Osteoblast (primary cell): ENCODE measurements around the gene USHBP1. TPM values are rescaled to one million over a fixed set of nuclear protein-coding genes. Genes with fewer than 3 reads are reported as not detected.
A peak's percentile ranks its signal among the peaks of the same experiment; 100 is the strongest.

Source experiments
- DNase-seq: peaks from one replicate; pipeline ENCODE4 v3.0.0; 2011; ENCODE audit warnings: low spot score, mixed read lengths; ENCODE audit not compliant: insufficient read length; ENCODE audit errors: missing footprints
- H2AFZ ChIP-seq: 2 replicates; pipeline ENCODE4 v1.6.0; 2011; ENCODE audit warnings: mild to moderate bottlenecking, low read length
- H3K27ac ChIP-seq: 2 replicates; pipeline ENCODE4 v1.5.1; 2011; ENCODE audit warnings: mild to moderate bottlenecking, low read depth, low read length, moderate library complexity
- H3K27me3 ChIP-seq: 2 replicates; pipeline ENCODE4 v1.6.0; 2012; ENCODE audit warnings: mild to moderate bottlenecking, control low read depth, inconsistent platforms, low read length, moderate library complexity; ENCODE audit not compliant: insufficient read depth
- H3K36me3 ChIP-seq: 2 replicates; pipeline ENCODE4 v1.5.1; 2011; ENCODE audit warnings: mild to moderate bottlenecking, low read length, control low read depth, moderate library complexity; ENCODE audit not compliant: insufficient read depth
- H3K4me1 ChIP-seq: 2 replicates; pipeline ENCODE4 v1.5.1; 2011; ENCODE audit warnings: mild to moderate bottlenecking, low read length, control low read depth, moderate library complexity; ENCODE audit not compliant: insufficient read depth
- H3K4me2 ChIP-seq: 2 replicates; pipeline ENCODE4 v1.6.0; 2011; ENCODE audit warnings: mild to moderate bottlenecking, low read length; ENCODE audit not compliant: insufficient read depth
- H3K4me3 ChIP-seq: fragments of 200-600 bp; sonication (generic); 3 replicates; pipeline ENCODE4 v1.5.1; 2012; ENCODE audit warnings: mild to moderate bottlenecking, low read length, inconsistent platforms; ENCODE audit not compliant: insufficient read depth
- H3K79me2 ChIP-seq: 2 replicates; pipeline ENCODE4 v1.6.0; 2012; ENCODE audit warnings: mild to moderate bottlenecking, low read length, control low read depth, inconsistent platforms; ENCODE audit not compliant: insufficient read depth
- H3K9me3 ChIP-seq: 2 replicates; pipeline ENCODE4 v1.5.1; 2011; ENCODE audit warnings: low read depth, low read length, control low read depth
- H4K20me1 ChIP-seq: 2 replicates; pipeline ENCODE4 v1.6.0; 2012; ENCODE audit warnings: mild to moderate bottlenecking, low read length, control low read depth; ENCODE audit not compliant: insufficient read depth
- CTCF ChIP-seq: IDR thresholded peaks from 2 replicates; pipeline ENCODE4 v1.5.1; 2011; ENCODE audit warnings: mild to moderate bottlenecking, low read depth, low read length, moderate library complexity; ENCODE audit errors: extremely low read depth
- total RNA-seq: library from RNA; depleted of rRNA; stranded (reverse); fragments of >200 nt; gene quantifications from 2 replicates; pipeline ENCODE4 v1.2.3, GENCODE V29; 2012

USHBP1 gene
- total RNA-seq, 1 donor = not detected

GRCh38 chr19:17266589-17266974 is 2.0 kb upstream of the USHBP1 start:
- Histone ChIP-seq H3K79me2 (peaks cover 14% of the 10 kb centered on the region), H3K36me3 (peaks cover 16% of the 10 kb centered on the region), H3K4me1 (peaks cover 8% of the 10 kb centered on the region), H3K4me2 (no peak overlapping the region), H3K4me3 (no peak overlapping the region), H4K20me1 (no peaks in the 10 kb centered on the region), H2AFZ (peak overlapping the region; percentile 5), H3K9me3 (no peaks in the 10 kb centered on the region), H3K27me3 (no peaks in the 10 kb centered on the region), H3K27ac (no peak overlapping the region)
- DNase-seq = no peak
- no peak for TF ChIP-seq CTCF

GRCh38 chr19:17266026-17266425 is 1.5 kb upstream of the USHBP1 start:
- H3K36me3 ChIP-seq = peaks cover 11% of the 10 kb centered on the region
- TF ChIP-seq CTCF = no peak
- H3K4me3 ChIP-seq = no peak overlapping the region
- H4K20me1 ChIP-seq = no peaks in the 10 kb centered on the region
- no peaks in the 10 kb centered on the region for H3K27me3 ChIP-seq
- DNase-seq = peak; percentile 1
- H3K9me3 ChIP-seq = no peaks in the 10 kb centered on the region
- no peak overlapping the region for H2AFZ ChIP-seq
- peaks cover 8% of the 10 kb centered on the region for H3K4me1 ChIP-seq
- no peak overlapping the region for H3K4me2 ChIP-seq
- H3K27ac ChIP-seq = no peak overlapping the region
- peaks cover 14% of the 10 kb centered on the region for H3K79me2 ChIP-seq

- Histone ChIP-seq H3K27me3 (no peaks in the 10 kb centered on the region), H2AFZ (no peak overlapping the region), H3K79me2 (peaks cover 13% of the 10 kb centered on the region), H3K4me1 (peaks cover 8% of the 10 kb centered on the region), H4K20me1 (no peaks in the 10 kb centered on the region), H3K4me2 (no peak overlapping the region), H3K4me3 (no peak overlapping the region), H3K27ac (no peak overlapping the region), H3K9me3 (peaks cover 9% of the 10 kb centered on the region), H3K36me3 (peaks cover 3% of the 10 kb centered on the region)
- DNase-seq = peak; percentile 50
- TF ChIP-seq CTCF = no peak
These were observed 569 bp downstream of the USHBP1 start for GRCh38 chr19:17263712-17264640.

GRCh38 chr19:17262557-17262956 is 2.0 kb downstream of the USHBP1 start:
- no peak overlapping the region for H3K4me3 ChIP-seq
- no peak overlapping the region for H3K27ac ChIP-seq
- peak; percentile 73 for DNase-seq
- H3K36me3 ChIP-seq = no peaks in the 10 kb centered on the region
- H3K4me1 ChIP-seq = no peaks in the 10 kb centered on the region
- no peaks in the 10 kb centered on the region for H3K27me3 ChIP-seq
- no peak for TF ChIP-seq CTCF
- peaks cover under 1% of the 10 kb centered on the region for H3K79me2 ChIP-seq
- H4K20me1 ChIP-seq = no peaks in the 10 kb centered on the region
- peaks cover 9% of the 10 kb centered on the region for H3K9me3 ChIP-seq
- H2AFZ ChIP-seq = no peak overlapping the region
- no peak overlapping the region for H3K4me2 ChIP-seq
